Skeletal muscle tissue (tissue), 4 donors: ENCODE data around the gene EMC10. TPM values are rescaled to one million over a fixed set of nuclear protein-coding genes. Genes with fewer than 3 reads are reported as not detected.

ENCODE experiments used
- H3K27ac ChIP-seq: one replicate; pipeline ENCODE4 v1.7.0; 2013; ENCODE audit warnings: mild to moderate bottlenecking, low read depth, low read length, inconsistent platforms
- H3K27me3 ChIP-seq, 3 donors: one replicate each; pipeline ENCODE4 v1.7.0; 2013; ENCODE audit warnings: low read length in 3 of 3; ENCODE audit not compliant: control insufficient read depth in 3 of 3, insufficient read depth in 3 of 3
- H3K36me3 ChIP-seq, 3 donors: one replicate each; pipeline ENCODE4 v1.7.0; 2013; ENCODE audit warnings: low read length in 3 of 3; ENCODE audit not compliant: control insufficient read depth in 3 of 3, insufficient read depth in 3 of 3
- H3K4me1 ChIP-seq, 3 donors: one replicate each; pipeline ENCODE4 v1.7.0; 2013; ENCODE audit warnings: low read length in 3 of 3, mild to moderate bottlenecking in 3 of 3; ENCODE audit not compliant: control insufficient read depth in 3 of 3, insufficient read depth in 3 of 3
- H3K4me3 ChIP-seq, 3 donors: one replicate each; pipeline ENCODE4 v1.7.0; 2013; ENCODE audit warnings: low read length in 3 of 3
- H3K9ac ChIP-seq, 3 donors: one replicate each; pipeline ENCODE4 v1.7.0; 2013; ENCODE audit warnings: low read length in 3 of 3, mild to moderate bottlenecking in 3 of 3, moderate library complexity in 2 of 3, low read depth in 1 of 3
- H3K9me3 ChIP-seq, 3 donors: one replicate each; pipeline ENCODE4 v1.7.0; 2013; ENCODE audit warnings: low read length in 3 of 3; ENCODE audit not compliant: control insufficient read depth in 3 of 3
- total RNA-seq: library from RNA; depleted of rRNA; stranded (reverse); fragments of >200 nt; gene quantifications from one replicate; pipeline ENCODE4 v1.2.3, GENCODE V29; 2014
- donor health status: Osteomylitis.

The EMC10 gene
- total RNA-seq, 1 donor from 2014 or later = 29.2 TPM

- no peaks in the 10 kb centered on the region for H3K9me3 ChIP-seq
- H3K9ac ChIP-seq = peak overlapping the region in 1 of 3 donors; percentile 3
- H3K27ac ChIP-seq = no peak overlapping the region
- H3K36me3 ChIP-seq = peaks cover 5 to 50% (median 38%) of the 10 kb centered on the region in 3 donors
- H3K4me3 ChIP-seq = no peak overlapping the region
- peaks cover 18 to 29% (median 22%) of the 10 kb centered on the region in 3 donors for H3K27me3 ChIP-seq
- peaks cover 2 to 35% (median 9%) of the 10 kb centered on the region in 3 donors for H3K4me1 ChIP-seq
Observed at GRCh38 chr19:50460161-50460765, 16.0 kb upstream of the EMC10 start.

- Histone ChIP-seq H3K27ac (no peak overlapping the region), H3K27me3 (peaks cover 18 to 26% (median 22%) of the 10 kb centered on the region in 3 donors), H3K9ac (no peak overlapping the region), H3K36me3 (peaks cover 5 to 42% (median 32%) of the 10 kb centered on the region in 3 donors), H3K4me3 (no peak overlapping the region), H3K9me3 (no peaks in the 10 kb centered on the region), H3K4me1 (peaks cover 9 to 44% (median 15%) of the 10 kb centered on the region in 3 donors)
Observed at GRCh38 chr19:50461066-50461875, 15.0 kb upstream of the EMC10 start.

GRCh38 chr19:50462970-50463369 lies 13.3 kb upstream of the EMC10 start:
- Histone ChIP-seq H3K36me3 (peaks cover 0 to 32% (median 23%) of the 10 kb centered on the region in 3 donors), H3K27me3 (peaks cover 9 to 17% (median 16%) of the 10 kb centered on the region in 3 donors), H3K4me1 (peaks cover 16 to 48% (median 21%) of the 10 kb centered on the region in 3 donors), H3K4me3 (no peak overlapping the region), H3K27ac (no peak overlapping the region), H3K9me3 (no peaks in the 10 kb centered on the region), H3K9ac (no peak overlapping the region)

DNA sequence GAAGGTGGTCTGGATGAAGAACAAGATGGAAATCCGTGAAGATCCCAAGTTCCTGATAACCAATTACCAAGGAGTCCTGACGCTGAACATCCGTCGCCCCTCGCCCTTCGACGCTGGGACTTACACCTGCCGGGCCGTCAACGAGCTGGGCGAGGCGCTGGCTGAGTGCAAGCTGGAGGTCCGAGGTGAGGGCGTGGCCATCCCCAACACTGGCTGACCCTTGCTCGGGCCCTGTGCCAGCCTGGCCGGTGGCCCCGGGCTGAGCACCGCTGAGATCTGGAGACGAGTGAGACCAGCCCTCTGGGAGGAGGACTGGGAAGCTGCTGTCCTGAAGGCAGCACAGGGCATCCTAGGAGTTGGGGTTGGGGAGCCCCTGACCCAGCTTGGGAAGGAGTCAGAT lies 12.0 kb upstream of the EMC10 start:
- peak overlapping the region; percentile 47 for H3K27ac ChIP-seq

DNA sequence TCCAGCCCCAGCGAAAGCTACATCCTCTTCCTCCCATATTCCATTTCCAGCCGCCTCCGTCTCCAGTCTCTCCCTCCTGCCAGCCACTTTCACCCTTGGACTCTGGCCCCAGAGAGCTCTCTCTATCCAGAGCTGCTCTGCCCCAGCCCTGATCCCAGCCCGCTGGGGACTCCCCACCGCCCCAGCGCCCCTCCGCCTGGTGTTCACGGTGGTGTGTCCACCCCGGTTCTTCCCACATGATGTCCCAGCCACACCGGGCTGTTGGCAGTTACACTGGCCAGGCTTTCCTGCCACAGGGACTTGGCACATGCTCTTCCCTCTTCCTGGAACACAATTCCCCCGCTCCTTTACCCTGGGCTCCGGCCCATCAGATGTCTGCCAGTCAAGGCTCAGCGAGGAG lies 11.3 kb upstream of the EMC10 start:
- H3K4me1 ChIP-seq = peaks cover 18 to 54% (median 28%) of the 10 kb centered on the region in 3 donors
- H3K4me3 ChIP-seq = no peak overlapping the region
- peaks cover 0 to 26% (median 23%) of the 10 kb centered on the region in 3 donors for H3K36me3 ChIP-seq
- H3K9me3 ChIP-seq = no peaks in the 10 kb centered on the region
- H3K27me3 ChIP-seq = peaks cover under 1 to 11% (median 7%) of the 10 kb centered on the region in 3 donors
- H3K9ac ChIP-seq = peak overlapping the region in 1 of 3 donors; percentile 50
- peak overlapping the region; percentile 47 for H3K27ac ChIP-seq

More for the DNA sequence above, 12.0 kb upstream of the EMC10 start:
- H3K4me1 ChIP-seq = peaks cover 18 to 53% (median 28%) of the 10 kb centered on the region in 3 donors
- no peaks in the 10 kb centered on the region for H3K9me3 ChIP-seq
- peaks cover 0 to 26% (median 23%) of the 10 kb centered on the region in 3 donors for H3K36me3 ChIP-seq
- H3K27me3 ChIP-seq = peaks cover 3 to 13% (median 9%) of the 10 kb centered on the region in 3 donors
- no peak overlapping the region for H3K4me3 ChIP-seq
- no peak overlapping the region for H3K9ac ChIP-seq

- Histone ChIP-seq H3K4me3 (peak overlapping the region in 2 of 3 donors; percentile 27 to 41), H3K27ac (peak overlapping the region; percentile 92), H3K27me3 (peaks cover 0 to 7% (median 0%) of the 10 kb centered on the region in 3 donors), H3K9ac (peak overlapping the region in 2 of 3 donors; percentile 45 to 62), H3K4me1 (peaks cover 18 to 54% (median 26%) of the 10 kb centered on the region in 3 donors), H3K36me3 (peaks cover 0 to 23% (median 23%) of the 10 kb centered on the region in 3 donors), H3K9me3 (no peaks in the 10 kb centered on the region)
Observed at GRCh38 chr19:50465986-50466705, 10.2 kb upstream of the EMC10 start.

DNA sequence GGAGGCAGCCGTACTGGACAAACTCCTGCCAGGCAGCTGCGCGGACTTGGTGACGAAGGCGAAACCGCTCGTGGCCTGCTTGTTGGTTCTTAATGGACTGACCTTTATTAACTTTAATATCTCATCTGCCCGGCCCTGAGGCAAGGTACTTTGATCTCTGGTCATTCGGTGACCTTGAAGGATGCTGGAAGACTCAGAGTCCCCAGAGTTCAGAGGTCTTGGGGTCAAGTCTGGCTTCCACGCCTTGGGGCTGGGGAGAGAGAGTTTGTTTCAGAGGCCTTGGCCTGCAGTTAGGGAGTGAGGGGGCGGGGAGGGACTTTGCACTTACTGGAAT lies 9.6 kb upstream of the EMC10 start:
- Histone ChIP-seq H3K4me3 (no peak overlapping the region), H3K27me3 (peaks cover 0 to 2% (median 0%) of the 10 kb centered on the region in 3 donors), H3K27ac (peak overlapping the region; percentile 92), H3K9ac (peak overlapping the region in 2 of 3 donors; percentile 23 to 33), H3K9me3 (no peaks in the 10 kb centered on the region), H3K4me1 (peaks cover 18 to 49% (median 26%) of the 10 kb centered on the region in 3 donors), H3K36me3 (peaks cover 0 to 19% (median 19%) of the 10 kb centered on the region in 3 donors)

DNA sequence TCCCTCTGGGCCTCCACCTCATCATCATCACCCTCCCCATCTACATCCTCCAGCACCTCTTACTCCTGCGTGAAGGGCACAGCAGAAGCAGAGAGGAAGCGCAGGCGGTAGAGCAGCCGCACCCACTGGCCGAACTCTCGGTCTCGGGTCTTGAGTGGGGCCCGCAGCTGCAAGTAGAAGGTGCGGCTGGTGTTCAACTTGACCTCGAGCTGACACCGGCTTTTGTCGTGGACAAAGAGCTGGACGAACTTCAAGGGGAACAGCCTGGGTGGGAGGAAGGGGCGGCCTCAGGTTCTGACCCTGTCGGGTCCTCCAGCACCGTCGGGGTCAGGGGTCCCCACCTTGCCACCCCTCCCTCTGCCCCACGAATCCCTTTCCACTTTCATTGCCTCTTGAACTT lies 8.7 kb upstream of the EMC10 start:
- peaks cover 0 to 16% (median 16%) of the 10 kb centered on the region in 3 donors for H3K36me3 ChIP-seq
- H3K4me3 ChIP-seq = no peak overlapping the region
- no peaks in the 10 kb centered on the region for H3K9me3 ChIP-seq
- H3K27ac ChIP-seq = peak overlapping the region; percentile 92
- H3K27me3 ChIP-seq = no peaks in the 10 kb centered on the region
- no peak overlapping the region for H3K9ac ChIP-seq
- peaks cover 18 to 47% (median 26%) of the 10 kb centered on the region in 3 donors for H3K4me1 ChIP-seq

- Histone ChIP-seq H3K27me3 (no peaks in the 10 kb centered on the region), H3K9ac (peak overlapping the region in 2 of 3 donors; percentile 16 to 43), H3K9me3 (no peaks in the 10 kb centered on the region), H3K4me1 (peaks cover 18 to 42% (median 26%) of the 10 kb centered on the region in 3 donors), H3K27ac (peak overlapping the region; percentile 11), H3K4me3 (no peak overlapping the region), H3K36me3 (peaks cover 0 to 9% (median 8%) of the 10 kb centered on the region in 3 donors)
Observed at GRCh38 chr19:50468818-50469217, 7.5 kb upstream of the EMC10 start.
